Measurements from ENCODE around the gene MMP25.

GRCh38 chr16:3020247-3020603 is 26.1 kb upstream of the MMP25 start, which contains the start of gene TNFRSF12A:
- no peak for TF ChIP-seq CTCF (conservative IDR thresholded peaks at IDR 0.05; ENCODE audit: low read depth, low read length)
- TF ChIP-seq EZH2 (IDR thresholded peaks at IDR 0.05; ENCODE audit: borderline replicate concordance, low read depth, low read length, poor library complexity, severe bottlenecking): no peak

Data from A673 (cell line).